OCI-LY1 (cell line): ENCODE data around the gene NOXO1.
"Not testable (repeated sequence)": the region's sequence is repeated elsewhere in the genome, so short reads cannot be mapped to it uniquely, and the experiment has no call there.

ENCODE experiments used
- H2AFZ ChIP-seq: fragments of 200-600 bp; sonication (generic), shearing (Covaris generic); 2 replicates; pipeline ENCODE4 v1.6.0; 2014; ENCODE audit warnings: antibody characterized with exemption, mild to moderate bottlenecking, low read length
- H3F3A ChIP-seq: fragments of 200-600 bp; sonication (generic), shearing (Covaris generic); 2 replicates; pipeline ENCODE4 v1.6.0; 2014; ENCODE audit warnings: mild to moderate bottlenecking, antibody characterized with exemption, low read length, moderate library complexity; ENCODE audit not compliant: insufficient read depth
- H3K27ac ChIP-seq: fragments of 200-600 bp; sonication (generic); 2 replicates; pipeline ENCODE4 v1.5.1; 2014; ENCODE audit warnings: low read length, mixed run types, mild to moderate bottlenecking, low read depth; ENCODE audit not compliant: poor library complexity, severe bottlenecking
- H3K27me3 ChIP-seq: fragments of 200-600 bp; sonication (generic); 2 replicates; pipeline ENCODE4 v1.6.0; 2014; ENCODE audit warnings: antibody characterized with exemption, mild to moderate bottlenecking, low read length, moderate library complexity; ENCODE audit not compliant: insufficient read depth
- H3K36me3 ChIP-seq: fragments of 200-600 bp; sonication (generic); 2 replicates; pipeline ENCODE4 v1.6.1; 2014; ENCODE audit warnings: mild to moderate bottlenecking, antibody characterized with exemption, low read length, moderate library complexity, mixed read lengths; ENCODE audit not compliant: insufficient read depth
- H3K4me1 ChIP-seq: fragments of 200-600 bp; sonication (generic); 2 replicates; pipeline ENCODE4 v1.5.1; 2014; ENCODE audit warnings: mild to moderate bottlenecking, low read length, moderate library complexity; ENCODE audit not compliant: insufficient read depth, severe bottlenecking
- H3K4me2 ChIP-seq: fragments of 200-600 bp; sonication (generic), shearing (Covaris generic); 2 replicates; pipeline ENCODE4 v1.6.1; 2014; ENCODE audit warnings: low read length
- H3K4me3 ChIP-seq: fragments of 200-600 bp; sonication (generic); 2 replicates; pipeline ENCODE4 v1.5.1; 2014; ENCODE audit warnings: low read length, low read depth, mild to moderate bottlenecking, mixed read lengths; ENCODE audit not compliant: poor library complexity, severe bottlenecking
- H3K79me2 ChIP-seq: fragments of 200-600 bp; shearing (Covaris generic); 2 replicates; pipeline ENCODE4 v1.6.1; 2016; ENCODE audit warnings: mixed run types, low read length, mixed read lengths; ENCODE audit not compliant: insufficient read depth
- H3K9ac ChIP-seq: fragments of 200-600 bp; sonication (generic), shearing (Covaris generic); 2 replicates; pipeline ENCODE4 v1.6.1; 2014; ENCODE audit warnings: mild to moderate bottlenecking, low read length, mixed read lengths
- H3K9me2 ChIP-seq: fragments of 200-600 bp; sonication (generic), shearing (Covaris generic); 2 replicates; pipeline ENCODE4 v1.6.1; 2014; ENCODE audit warnings: low read depth, mild to moderate bottlenecking, low read length, mixed read lengths
- H3K9me3 ChIP-seq: fragments of 200-600 bp; shearing (Covaris generic); 2 replicates; pipeline ENCODE4 v1.6.1; 2014; ENCODE audit warnings: low read length, mixed read lengths
- H4K20me1 ChIP-seq: fragments of 200-600 bp; sonication (generic), shearing (Covaris generic); 2 replicates; pipeline ENCODE4 v1.6.0; 2016; ENCODE audit warnings: mild to moderate bottlenecking, low read length; ENCODE audit not compliant: insufficient read depth
- CTCF ChIP-seq: fragments of 200-600 bp; sonication (generic), shearing (Covaris generic); IDR thresholded peaks from 2 replicates; pipeline ENCODE4 v1.5.1; 2017; ENCODE audit warnings: mild to moderate bottlenecking, antibody characterized with exemption, low read length, moderate library complexity, mixed read lengths
- EZH2 ChIP-seq: fragments of 200-600 bp; sonication (generic), shearing (Covaris generic); IDR thresholded peaks from 2 replicates; pipeline ENCODE4 v1.8.0; 2017; ENCODE audit warnings: borderline replicate concordance, mixed run types, mild to moderate bottlenecking, antibody characterized with exemption, low read length, moderate library complexity, mixed read lengths

The NOXO1 gene

GRCh38 chr16:2015947-2016208, 34.6 kb upstream of the NOXO1 start:
- Histone ChIP-seq H3K27me3 (no peaks in the 10 kb centered on the region), H3K4me2 (no peak overlapping the region), H3K36me3 (no peaks in the 10 kb centered on the region), H2AFZ (no peak overlapping the region), H3K9me2 (no peaks in the 10 kb centered on the region), H3K27ac (no peak overlapping the region), H3K9ac (no peak overlapping the region), H4K20me1 (no peaks in the 10 kb centered on the region), H3F3A (no peaks in the 10 kb centered on the region), H3K4me1 (peaks cover under 1% of the 10 kb centered on the region), H3K79me2 (no peaks in the 10 kb centered on the region), H3K4me3 (no peak overlapping the region), H3K9me3 (no peaks in the 10 kb centered on the region)
- TF ChIP-seq CTCF: no peak
- TF ChIP-seq EZH2: no peak

- Histone ChIP-seq H3K79me2 (no peaks in the 10 kb centered on the region), H3K4me2 (no peak overlapping the region), H3K27ac (no peak overlapping the region), H3K9me2 (no peaks in the 10 kb centered on the region), H4K20me1 (no peaks in the 10 kb centered on the region), H3K4me1 (peaks cover 6% of the 10 kb centered on the region), H3K27me3 (no peaks in the 10 kb centered on the region), H3K36me3 (no peaks in the 10 kb centered on the region), H3K9ac (no peak overlapping the region), H3K4me3 (no peak overlapping the region), H2AFZ (no peak overlapping the region), H3F3A (no peaks in the 10 kb centered on the region), H3K9me3 (no peaks in the 10 kb centered on the region)
- TF ChIP-seq CTCF (no peak), EZH2 (no peak)
Measured at GRCh38 chr16:2015117-2015946, 34.1 kb upstream of the NOXO1 start.

GRCh38 chr16:2013527-2013926, 32.3 kb upstream of the NOXO1 start:
- Histone ChIP-seq H3K9me2 (no peaks in the 10 kb centered on the region), H3K27ac (no peak overlapping the region), H3K27me3 (no peaks in the 10 kb centered on the region), H3K9me3 (no peaks in the 10 kb centered on the region), H3K9ac (no peak overlapping the region), H3K4me3 (no peak overlapping the region), H4K20me1 (no peaks in the 10 kb centered on the region), H3F3A (no peaks in the 10 kb centered on the region), H3K79me2 (peaks cover 6% of the 10 kb centered on the region), H3K4me2 (no peak overlapping the region), H3K4me1 (peaks cover 16% of the 10 kb centered on the region), H3K36me3 (no peaks in the 10 kb centered on the region), H2AFZ (no peak overlapping the region)
- TF ChIP-seq CTCF: no peak

- H3K9ac ChIP-seq, H3K4me3 ChIP-seq, H3F3A ChIP-seq, H3K27me3 ChIP-seq, H3K4me2 ChIP-seq, H2AFZ ChIP-seq, H3K9me2 ChIP-seq, H3K9me3 ChIP-seq, H3K27ac ChIP-seq, H4K20me1 ChIP-seq, H3K36me3 ChIP-seq: not testable (repeated sequence)
- peaks cover 34% of the 10 kb centered on the region for H3K4me1 ChIP-seq
- H3K79me2 ChIP-seq: peaks cover 11% of the 10 kb centered on the region
Measured at GRCh38 chr16:2011726-2012125, 30.5 kb upstream of the NOXO1 start.
